ENCODE measurements around the gene CD80.
A peak's percentile ranks its signal among the peaks of the same experiment; 100 is the strongest.
"Not testable (repeated sequence)": the region's sequence is repeated elsewhere in the genome, so short reads cannot be mapped to it uniquely, and the experiment has no call there.

CD80 gene, protein sequence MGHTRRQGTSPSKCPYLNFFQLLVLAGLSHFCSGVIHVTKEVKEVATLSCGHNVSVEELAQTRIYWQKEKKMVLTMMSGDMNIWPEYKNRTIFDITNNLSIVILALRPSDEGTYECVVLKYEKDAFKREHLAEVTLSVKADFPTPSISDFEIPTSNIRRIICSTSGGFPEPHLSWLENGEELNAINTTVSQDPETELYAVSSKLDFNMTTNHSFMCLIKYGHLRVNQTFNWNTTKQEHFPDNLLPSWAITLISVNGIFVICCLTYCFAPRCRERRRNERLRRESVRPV

DNA sequence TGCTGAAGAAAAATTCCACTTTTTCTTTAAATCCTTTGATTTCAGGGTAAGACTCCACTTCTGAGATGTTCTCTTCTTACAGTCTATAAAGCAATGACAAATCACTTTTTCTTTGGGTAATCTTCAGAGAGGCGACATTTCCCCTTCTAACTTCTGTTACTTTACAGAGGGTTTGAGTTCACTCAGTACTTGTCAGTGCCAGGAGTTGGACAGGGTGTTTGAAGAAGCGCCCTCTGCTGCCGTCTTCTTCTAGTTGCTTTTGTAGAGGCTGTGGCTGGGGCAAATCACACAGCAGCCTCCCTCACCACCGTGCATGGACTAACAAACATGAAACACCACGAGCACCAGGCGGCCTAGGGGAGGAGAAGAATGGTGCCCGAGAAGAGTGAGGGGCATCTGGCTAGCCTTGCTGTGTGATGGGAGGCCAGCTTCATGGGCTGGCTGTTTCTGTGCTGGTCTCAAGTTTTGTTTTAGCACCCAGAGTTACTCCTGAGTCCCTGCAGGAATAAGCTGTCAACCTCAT lies at the start of gene CD80:
Gene CD80 (minus strand): TSS at position 174 of the 523 bp plus-strand sequence. CDS start 1,886 bp downstream, outside the sequence.
- in situ Hi-C loops (cut with MboI; ENCODE audit: low pct_unique_long_range_greater_than_20kb, low sequenced_read_pairs), result no loop called here
- peak; percentile 86 for DNase-seq

DNA sequence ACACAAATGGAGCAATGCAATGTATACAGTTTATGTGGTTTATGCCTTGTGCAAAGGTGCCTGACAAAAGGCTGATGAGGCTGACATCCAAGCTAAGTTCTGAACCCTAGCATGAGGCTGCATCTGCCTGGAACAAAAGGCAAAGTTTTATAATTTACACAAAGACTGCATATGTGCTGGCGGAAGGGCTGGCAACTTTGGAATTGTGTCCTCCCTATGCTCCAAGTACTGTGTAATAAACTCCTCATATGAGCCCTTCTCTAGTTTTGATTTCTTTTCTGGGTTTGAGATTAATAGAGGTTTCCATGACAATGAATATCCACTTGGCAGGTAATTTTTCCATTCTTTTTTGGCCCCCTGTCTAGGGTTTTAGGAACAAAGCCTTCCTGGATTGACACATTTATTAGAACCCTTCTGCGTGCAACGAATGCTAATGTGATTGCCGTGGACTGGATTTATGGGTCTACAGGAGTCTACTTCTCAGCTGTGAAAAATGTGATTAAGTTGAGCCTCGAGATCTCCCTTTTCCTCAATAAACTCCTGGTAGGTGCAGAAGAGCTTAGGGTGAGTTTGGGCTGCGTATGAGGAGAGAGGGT lies 49.1 kb upstream of the CD80 start:
- in situ Hi-C loops (cut with MboI; ENCODE audit: low pct_unique_long_range_greater_than_20kb, low sequenced_read_pairs), result no loop called here
- no peak for DNase-seq

DNA sequence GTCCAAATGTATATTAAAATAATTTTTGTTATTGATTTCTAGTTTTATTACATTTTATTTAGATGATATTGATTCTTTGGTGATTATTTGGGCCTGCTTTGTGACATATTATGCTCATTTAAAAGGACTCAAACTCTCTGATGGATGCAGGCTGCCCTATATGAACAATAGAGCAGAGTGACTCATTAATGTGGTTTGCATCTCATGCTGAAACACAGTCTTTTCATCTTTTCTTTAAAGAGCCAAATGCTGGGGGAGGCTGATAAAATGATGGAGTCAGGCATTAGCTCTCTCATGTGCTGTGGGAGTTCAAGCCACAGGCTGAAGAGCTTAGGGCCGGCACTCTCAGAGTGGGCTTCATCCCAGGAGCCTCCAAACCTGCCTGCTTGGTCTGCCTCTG lies 45.5 kb upstream of the CD80 start:
- DNase-seq, result no peak
- in situ Hi-C loops (cut with MboI; ENCODE audit: low pct_unique_long_range_greater_than_20kb, low sequenced_read_pairs), result no loop called here

DNA sequence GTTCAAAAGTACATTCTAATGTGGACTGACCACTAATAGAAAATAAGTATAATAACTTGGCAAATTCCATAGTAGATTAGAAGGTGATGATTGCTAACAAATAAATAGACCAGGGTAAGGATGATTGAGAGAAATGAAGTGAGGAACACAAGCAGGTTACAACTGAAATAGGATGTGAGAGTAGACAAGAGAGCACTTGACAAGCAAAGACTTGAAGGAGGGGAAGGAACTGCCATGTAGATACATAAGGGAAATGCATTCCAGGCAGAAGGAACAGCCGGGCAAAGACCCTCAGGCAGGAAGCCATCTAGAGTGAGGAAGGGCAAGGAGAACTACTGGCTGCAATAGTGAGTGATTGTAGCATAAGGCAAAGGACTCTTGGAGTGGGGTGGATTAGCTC lies 43.3 kb upstream of the CD80 start:
- no peak for DNase-seq
- in situ Hi-C loops (cut with MboI; ENCODE audit: low pct_unique_long_range_greater_than_20kb, low sequenced_read_pairs), result no loop called here

DNA sequence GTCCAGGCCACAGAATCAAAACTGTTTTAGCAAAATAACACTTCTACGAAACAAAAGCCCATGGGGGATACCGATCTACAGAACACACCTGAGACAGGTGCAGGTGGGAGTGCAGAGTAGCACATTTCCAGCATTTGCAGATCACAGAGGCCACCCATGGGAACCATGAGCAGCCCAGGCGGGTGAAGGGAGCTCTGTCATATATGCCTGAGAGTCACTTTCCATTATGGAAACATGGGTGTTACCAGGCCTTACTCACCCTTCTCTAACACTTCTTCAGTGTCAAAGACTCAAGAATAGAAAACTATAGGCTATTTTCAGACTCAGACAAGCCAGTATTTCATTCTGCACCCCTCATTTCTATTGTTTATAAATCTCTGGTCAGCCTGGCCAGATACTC lies 41.7 kb upstream of the CD80 start:
- no peak for DNase-seq
- in situ Hi-C loops (cut with MboI; ENCODE audit: low pct_unique_long_range_greater_than_20kb, low sequenced_read_pairs), result no loop called here

DNA sequence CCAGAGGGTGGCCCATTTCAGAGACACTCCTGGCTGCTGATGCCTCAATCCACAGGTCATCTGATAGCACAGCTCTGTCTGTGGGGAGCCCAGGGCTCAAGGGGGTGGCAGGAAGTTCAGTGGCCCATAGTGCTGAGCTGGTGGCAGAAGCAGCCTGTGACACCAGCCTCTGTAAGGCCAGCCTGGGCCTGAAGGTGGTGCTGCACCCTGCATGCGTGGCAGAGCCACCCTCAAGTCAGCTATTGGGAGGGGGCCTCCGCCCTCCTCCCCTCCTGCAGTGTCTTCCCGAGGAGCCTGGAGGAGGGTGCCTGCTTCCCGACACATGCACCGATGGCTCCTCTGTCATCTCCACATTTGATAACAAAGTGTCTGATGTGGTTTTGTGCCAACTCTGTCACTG lies 41.3 kb upstream of the CD80 start:
- in situ Hi-C loops (cut with MboI; ENCODE audit: low pct_unique_long_range_greater_than_20kb, low sequenced_read_pairs), result no loop called here
- peak; percentile 54 for DNase-seq

GRCh38 chr3:119599558-119600174 lies 40.3 kb upstream of the CD80 start:
- in situ Hi-C loops (cut with MboI; ENCODE audit: low pct_unique_long_range_greater_than_20kb, low sequenced_read_pairs), result no loop called here
- DNase-seq, result no peak

- no peak for DNase-seq
Observed at GRCh38 chr3:119598410-119599098, 39.1 kb upstream of the CD80 start.

DNA sequence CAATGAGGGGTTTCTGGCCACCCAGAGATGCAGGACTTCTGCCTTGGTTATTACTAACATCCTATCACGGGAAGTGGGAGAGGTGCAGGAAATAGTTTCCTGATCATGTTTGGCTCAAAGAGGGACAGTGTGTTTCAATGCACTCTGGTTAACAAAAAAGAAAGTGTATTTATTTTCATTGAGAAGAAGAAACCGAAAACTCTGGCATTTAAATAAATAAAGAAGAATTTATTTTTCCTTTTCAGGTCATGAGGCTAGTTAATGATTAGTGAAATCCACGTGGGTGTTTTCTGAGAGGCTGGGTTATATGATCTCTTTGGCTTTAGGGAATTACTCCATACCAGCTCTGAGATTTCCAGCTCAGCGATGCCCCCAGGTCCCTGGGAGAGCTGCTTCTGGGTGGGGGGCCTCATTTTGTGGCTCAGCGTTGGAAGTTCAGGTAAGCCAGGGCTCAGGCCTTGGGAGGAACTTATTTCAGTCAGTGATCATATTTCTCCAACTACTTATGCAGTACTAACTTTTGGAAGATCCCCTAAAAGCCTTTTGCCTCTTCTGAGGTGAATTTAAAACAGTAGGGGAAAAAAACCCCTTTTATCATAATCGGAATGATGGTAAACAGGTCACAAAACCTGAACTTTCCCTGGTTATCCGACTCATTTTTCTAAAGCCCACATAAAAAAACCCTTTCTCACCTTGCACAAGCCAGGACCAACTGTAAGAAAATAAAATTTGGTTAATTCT lies 38.3 kb upstream of the CD80 start, which contains the start of gene PLA1A:
Gene PLA1A (plus strand): TSS at position 338 of the 741 bp plus-strand sequence. CDS start 29 bp downstream, at position 367.
- in situ Hi-C loops (cut with MboI; ENCODE audit: low pct_unique_long_range_greater_than_20kb, low sequenced_read_pairs), result no loop called here
- no peak for DNase-seq

More at GRCh38 chr3:119598410-119599098, 39.1 kb upstream of the CD80 start:
- in situ Hi-C loops (cut with MboI; ENCODE audit: low pct_unique_long_range_greater_than_20kb, low sequenced_read_pairs), result no loop called here

GRCh38 chr3:119596398-119596797 lies 37.0 kb upstream of the CD80 start:
- in situ Hi-C loops (cut with MboI; ENCODE audit: low pct_unique_long_range_greater_than_20kb, low sequenced_read_pairs), result no loop called here
- DNase-seq, result no peak

DNA sequence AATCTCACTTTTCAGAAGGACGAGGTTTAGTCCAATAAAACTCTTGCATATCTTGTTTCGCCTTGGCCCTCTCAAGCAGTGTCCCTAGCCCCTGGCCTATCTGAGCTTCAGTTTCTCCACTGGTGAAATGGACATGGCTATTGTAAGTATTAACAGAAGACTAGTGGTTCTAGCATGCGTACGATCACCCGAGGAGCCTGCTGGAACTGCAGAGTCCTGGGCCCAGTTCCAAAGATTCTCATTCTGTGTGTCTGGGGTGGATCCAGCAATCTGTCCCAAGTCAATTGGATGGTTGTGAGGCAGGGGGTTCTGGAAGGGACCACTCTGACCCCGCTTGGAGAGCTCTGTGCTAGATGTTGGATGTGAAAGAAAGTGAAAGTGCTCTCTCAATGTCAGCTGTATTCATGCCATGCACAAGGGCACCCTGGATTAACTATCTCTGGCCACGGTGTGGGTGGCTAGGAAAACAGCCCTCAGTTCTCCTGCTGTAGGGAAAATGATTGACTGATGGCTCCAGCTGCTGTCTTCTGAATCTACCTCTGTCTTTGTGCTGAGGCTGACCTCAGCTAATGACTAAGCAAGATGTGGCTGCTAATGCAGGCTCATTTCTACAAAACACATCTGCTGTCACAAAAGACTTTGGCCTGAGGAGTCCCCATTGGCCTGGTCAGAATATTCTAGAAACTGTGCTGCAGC lies 36.4 kb upstream of the CD80 start:
- DNase-seq, result no peak
- in situ Hi-C loops (cut with MboI; ENCODE audit: low pct_unique_long_range_greater_than_20kb, low sequenced_read_pairs), result no loop called here

DNA sequence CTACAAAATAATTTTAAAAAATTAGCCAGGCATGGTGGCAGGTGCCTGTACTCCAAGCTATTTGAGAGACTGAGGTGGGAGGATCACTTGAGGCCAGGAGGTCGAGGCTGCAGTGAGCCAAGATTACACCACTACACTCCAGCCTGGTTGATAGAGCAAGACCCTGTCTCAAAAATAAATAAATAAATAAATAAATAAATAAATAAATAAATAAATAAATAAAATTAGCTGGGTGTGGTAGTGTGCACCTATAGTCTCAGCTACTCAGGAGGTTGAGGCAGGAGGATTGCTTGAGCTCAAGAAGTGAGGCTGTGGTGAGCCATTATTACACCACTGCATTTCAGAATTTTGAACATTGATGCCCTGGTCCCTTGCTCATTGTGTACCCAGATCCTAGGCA lies 35.5 kb upstream of the CD80 start:
- DNase-seq; in situ Hi-C loops (cut with MboI; ENCODE audit: low pct_unique_long_range_greater_than_20kb, low sequenced_read_pairs): not testable (repeated sequence)

DNA sequence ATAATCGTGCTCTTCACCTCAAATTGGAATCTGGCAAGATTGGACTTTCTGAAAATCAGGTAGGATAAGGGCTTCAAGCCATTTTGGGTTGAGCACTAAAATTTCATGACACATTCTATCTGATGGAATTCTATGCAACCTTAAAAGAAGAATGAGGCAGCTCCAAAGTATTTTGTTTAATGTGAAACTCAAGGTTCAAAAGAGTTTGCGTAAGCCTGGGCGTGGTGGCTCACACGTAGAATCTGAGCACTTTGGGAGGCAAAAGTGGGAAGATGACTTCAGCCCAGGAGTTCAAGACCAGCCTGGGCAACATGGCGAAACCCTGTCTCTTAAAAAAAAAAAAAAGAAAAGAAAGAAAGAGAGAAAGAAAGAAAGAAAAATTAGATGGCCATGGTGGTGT lies 34.7 kb upstream of the CD80 start:
- in situ Hi-C loops (cut with MboI; ENCODE audit: low pct_unique_long_range_greater_than_20kb, low sequenced_read_pairs), result no loop called here
- no peak for DNase-seq

DNA sequence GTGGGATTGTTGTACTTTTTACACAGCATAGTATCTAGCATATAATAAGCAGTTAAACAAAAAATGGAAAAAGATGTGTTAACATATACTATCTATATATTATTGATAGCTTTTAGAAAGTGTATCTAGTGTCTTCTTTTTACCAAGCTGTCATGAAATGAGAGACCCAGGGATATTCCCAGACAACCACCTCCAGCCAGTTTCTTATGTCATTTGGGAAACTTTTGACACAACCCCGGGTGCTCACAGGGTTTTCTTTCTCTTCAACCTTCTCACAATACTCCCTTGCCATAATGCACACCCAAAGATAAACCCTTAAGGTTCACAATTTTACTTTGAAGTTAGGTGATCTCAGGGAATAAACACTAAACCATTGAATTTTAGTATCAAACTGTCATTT lies 33.4 kb upstream of the CD80 start:
- DNase-seq, result no peak
- in situ Hi-C loops (cut with MboI; ENCODE audit: low pct_unique_long_range_greater_than_20kb, low sequenced_read_pairs), result no loop called here

- no peak for DNase-seq
- in situ Hi-C loops (cut with MboI; ENCODE audit: low pct_unique_long_range_greater_than_20kb, low sequenced_read_pairs), result no loop called here
Observed at GRCh38 chr3:119590706-119591105, 31.3 kb upstream of the CD80 start.

- DNase-seq, result no peak
- in situ Hi-C loops (cut with MboI; ENCODE audit: low pct_unique_long_range_greater_than_20kb, low sequenced_read_pairs), result no loop called here
Observed at GRCh38 chr3:119589102-119589773, 29.8 kb upstream of the CD80 start.

DNA sequence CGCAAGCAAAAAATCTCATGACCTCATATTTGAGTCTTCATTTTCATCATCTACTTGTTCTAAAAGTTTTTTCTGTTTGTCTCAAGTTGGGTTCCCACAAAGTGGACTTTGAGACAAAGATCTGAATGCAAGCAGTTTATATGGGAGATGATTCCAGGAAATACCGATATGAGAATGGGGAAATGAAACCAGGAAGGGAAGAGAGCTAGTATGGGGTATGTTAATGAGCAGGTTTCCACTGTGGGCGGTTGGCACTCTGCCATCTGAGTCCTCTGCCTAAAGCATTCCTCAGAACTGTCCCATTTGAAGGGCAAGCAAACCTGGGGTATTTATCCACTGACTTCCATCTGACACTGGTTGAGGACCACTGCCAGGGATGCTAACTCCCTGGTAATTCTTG lies 28.7 kb upstream of the CD80 start:
- in situ Hi-C loops (cut with MboI; ENCODE audit: low pct_unique_long_range_greater_than_20kb, low sequenced_read_pairs), result no loop called here
- peak; percentile 73 for DNase-seq

- in situ Hi-C loops (cut with MboI; ENCODE audit: low pct_unique_long_range_greater_than_20kb, low sequenced_read_pairs), result no loop called here
- peak; percentile 28 for DNase-seq
Observed at GRCh38 chr3:119586733-119587172, 27.3 kb upstream of the CD80 start.
